ENCODE results near the gene COX6A1. TPM values are rescaled to one million over a fixed set of nuclear protein-coding genes. Genes with fewer than 3 reads are reported as not detected.

Gene COX6A1
- 430 and 475 TPM in 2 replicates for total RNA-seq (2014; rRNA removed; shearing (Covaris generic))

DNA sequence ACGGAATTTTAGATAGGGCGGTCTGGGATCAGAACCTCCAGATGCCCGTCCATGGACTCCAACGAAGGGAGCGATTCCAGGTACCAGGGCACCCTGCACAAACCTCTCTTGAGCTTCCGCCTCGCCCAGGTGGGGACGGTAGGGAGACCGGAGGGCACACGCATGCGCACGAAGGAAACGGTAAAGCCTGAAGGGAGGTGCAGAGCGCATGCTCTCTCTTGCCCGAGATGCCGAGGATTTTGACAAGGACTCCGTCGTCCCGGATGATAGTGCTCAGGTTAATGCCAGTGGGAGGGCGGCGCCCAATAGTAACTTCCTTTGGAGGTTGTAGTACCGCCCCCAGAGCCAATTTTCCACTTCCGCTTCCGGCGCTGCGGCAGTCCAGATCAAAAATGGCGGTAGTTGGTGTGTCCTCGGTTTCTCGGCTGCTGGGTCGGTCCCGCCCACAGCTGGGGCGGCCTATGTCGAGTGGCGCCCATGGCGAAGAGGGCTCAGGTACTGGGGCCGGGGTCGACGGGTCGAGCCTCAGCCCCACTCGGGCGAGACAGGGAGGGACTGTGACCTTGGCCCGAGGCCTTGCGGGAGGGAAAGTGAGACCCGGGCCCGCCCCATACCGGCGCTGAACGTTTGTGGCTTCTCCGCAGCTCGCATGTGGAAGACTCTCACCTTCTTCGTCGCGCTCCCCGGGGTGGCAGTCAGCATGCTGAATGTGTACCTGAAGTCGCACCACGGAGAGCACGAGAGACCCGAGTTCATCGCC is at the start of gene COX6A1:
COX6A1 (plus strand) TSS at position 379 of the 760 bp plus-strand sequence; CDS start at position 393, 14 bp downstream.
- peak; percentile 94 for DNase-seq (ENCODE audit: low read depth)

DNA sequence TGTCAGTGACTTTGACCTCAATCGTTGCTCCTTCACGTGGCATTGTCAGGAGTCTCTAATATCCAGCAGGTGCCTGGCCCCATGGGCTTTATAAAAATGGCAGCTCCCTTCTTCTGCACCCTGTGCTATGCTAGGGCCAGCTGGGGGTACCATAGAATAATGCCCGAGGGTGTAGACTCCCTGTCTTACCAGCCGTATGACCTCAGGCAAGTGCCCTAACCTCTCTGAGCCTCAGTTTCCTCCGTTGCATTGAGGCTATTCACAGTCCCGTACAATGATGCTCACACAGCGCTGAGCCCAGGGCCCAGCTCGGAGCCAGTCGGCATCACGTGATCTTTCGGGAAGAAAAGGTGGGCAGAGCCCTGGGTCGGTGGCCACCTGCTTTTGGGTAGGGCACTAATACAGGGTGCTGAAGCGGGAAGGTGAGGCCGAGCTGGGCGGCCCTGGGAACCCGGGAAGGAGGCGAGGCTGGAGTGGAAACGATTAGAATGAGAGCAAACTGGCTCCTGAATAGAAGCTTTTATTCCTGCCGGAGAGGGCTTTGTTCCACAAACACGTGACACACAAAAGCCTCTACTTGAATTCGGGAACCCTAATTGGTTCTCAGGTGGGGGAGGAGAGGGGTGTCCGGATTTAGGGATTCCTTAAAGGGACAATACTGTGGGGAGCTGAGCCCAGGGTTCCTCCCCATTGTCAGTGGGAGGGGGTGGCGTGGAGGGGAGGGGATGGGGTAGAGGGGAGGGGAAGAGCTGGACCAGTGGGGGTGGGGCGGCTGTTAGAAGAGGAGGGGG is 49.0 kb upstream of the COX6A1 start:
- no peak for DNase-seq (ENCODE audit: low read depth)

DNA sequence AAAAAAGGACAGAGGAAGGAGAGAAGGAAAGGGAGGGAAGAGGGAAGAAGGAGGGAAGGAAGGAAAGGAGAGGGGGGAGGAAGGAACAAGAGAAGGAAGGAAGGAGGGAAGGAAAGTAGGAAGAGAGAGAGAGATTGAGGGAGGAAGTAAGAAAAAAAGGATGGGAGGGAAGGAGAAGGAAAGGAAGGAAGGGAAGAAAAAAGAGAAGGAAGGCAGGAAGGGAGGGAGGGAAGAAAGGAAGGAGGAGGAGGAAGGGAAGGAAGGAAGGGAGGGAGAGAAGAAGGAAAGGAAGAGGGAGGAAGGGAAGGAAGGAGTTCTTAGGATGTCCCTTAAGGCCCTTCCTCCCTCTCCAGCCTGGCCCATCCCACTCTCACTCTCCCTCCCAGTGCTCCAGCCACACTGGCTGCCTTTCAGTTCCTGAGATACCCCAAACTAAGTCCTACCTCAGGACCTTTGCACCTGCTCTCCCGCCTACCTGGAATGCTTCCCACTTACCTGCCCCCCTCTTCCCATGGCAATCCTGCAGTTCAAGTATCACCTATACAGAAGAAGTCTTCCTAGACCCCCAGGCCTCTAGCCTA is 47.3 kb upstream of the COX6A1 start:
- DNase-seq (ENCODE audit: low read depth) = no peak

DNA sequence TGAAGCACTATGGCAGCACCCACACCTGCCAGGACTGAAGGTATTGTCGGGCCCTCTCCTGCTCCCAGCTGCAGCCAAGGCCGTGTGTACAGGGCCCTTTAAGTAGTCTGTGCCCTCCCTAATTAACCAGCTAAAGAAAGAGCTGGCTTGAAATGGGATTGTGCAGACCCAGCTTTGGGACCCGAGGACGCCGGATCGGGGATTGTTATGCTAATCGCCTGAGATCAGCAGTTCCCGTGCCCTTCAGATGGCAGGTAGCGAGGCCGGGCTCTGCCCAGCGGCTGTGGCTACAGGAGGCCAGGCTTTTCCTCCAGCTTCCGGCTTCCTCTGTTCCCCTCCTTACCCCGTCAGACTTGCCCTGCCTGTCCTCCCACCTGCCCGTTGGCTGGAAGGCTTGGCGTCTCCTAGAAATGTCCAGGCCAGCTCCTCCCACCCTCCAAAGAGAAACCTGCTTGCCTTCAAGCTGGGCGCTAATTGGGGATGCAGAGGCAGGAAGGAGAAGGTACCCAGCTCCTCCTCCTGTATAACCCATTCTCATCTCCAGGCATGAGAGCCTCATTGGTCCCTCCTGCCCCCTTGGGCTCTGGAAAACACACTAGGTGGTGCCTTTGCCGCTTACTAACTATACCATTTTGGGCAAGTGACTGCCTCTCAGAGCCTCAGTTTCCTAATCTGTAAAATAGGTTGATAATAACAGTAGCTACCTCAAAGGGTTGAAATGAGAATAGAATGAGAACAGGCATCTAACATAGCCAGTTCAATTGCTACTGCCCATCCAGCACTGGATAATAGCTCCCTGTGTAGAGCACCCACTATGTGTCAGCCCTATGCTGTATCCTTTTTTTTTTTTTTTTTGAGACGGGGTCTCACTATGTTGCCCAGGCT is 43.2 kb upstream of the COX6A1 start:
- no peak for DNase-seq (ENCODE audit: low read depth)

DNA sequence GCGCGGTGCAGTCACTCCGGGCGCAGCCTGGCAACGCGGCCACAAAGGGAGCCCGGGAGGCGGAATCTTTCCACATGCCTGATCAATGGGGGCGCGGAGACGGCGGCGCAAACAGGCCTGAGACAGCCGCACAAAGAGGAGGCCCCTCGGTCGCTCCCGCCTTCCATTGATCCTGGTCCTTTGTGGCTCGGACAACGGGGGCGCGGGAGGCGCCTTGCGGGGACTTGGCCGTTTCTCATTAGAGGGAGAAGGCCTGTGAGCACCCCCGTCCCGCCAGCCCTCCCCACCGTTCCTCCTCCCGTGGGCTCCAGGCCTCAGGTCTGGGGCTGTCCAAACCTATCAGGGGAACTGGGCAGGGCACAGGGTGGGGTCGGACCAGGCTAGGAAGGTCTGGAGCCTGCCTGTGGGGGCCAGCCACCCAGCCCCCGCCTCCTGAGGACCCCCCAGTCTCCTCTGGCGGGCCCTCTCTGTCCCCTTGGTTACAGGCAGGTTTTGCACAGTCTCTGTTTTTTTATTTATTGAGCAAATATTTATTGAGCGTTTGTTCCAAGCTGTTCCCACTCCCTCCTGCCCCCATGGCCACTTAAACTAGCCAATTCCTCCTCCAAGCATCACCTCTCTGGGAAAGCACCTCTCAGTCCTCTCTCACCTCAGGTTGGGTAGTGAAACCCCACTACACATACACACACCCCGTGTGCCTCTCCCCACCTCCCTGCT is 39.9 kb upstream of the COX6A1 start:
- DNase-seq (ENCODE audit: low read depth) = no peak

DNA sequence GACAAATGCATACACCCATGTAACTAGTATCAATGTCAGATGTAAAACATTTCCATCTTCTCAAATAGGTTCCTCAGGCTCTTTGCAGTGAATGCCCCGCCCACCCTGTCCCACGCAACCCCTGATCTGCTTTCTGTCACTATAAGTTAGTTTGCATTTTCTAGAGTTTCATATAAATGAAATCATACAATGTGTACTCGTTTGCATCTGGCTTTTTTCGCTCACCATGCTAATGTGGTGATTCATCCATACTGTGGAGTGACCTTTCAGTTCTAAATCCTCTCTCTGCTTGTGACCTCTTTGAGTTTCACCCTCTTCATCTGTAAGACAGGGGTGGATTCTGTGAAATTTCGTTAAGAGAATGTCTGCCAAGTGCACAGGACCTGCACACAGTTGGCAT is 38.4 kb upstream of the COX6A1 start:
- DNase-seq (ENCODE audit: low read depth) = peak; percentile 30

DNA sequence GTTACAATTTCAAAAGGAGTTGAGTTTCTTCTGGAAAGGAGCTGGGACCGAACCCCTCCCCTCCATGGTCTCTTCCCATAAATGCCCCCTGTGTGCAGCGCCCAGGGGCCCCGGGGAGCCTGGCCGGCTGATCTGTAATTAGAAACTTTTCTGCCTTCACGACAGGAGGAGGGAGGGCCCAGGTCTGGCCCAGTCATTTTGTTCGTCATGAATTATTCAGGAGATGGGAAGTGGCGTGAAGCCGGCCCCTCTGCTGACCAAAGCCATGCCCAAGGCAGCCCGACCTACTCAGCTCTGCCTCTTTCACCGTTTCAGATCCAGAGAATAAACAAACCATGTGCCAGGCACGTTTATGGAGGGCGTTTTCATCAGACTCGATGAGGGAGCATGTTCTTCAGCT is 35.7 kb upstream of the COX6A1 start:
- DNase-seq (ENCODE audit: low read depth) = no peak

DNA sequence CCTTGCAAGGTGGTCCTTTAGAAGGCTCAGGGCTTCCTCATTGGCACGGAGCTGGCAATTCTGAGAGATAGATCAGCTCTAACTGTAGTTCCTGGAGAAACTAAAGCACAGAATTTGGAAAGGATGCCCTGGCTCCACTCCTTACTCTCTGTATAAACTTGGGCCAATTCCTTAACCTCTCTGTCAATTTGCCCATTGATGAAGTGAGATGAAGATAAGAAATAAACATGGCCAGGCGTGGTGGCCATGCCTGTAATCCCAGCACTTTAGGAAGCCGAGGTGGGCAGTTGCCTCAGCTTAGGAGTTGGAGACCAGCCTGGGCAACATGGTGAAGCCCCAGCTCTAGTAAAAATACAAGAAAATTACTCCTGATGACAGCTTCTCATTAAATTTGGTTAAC is 34.0 kb upstream of the COX6A1 start:
- DNase-seq (ENCODE audit: low read depth) = no peak

DNA sequence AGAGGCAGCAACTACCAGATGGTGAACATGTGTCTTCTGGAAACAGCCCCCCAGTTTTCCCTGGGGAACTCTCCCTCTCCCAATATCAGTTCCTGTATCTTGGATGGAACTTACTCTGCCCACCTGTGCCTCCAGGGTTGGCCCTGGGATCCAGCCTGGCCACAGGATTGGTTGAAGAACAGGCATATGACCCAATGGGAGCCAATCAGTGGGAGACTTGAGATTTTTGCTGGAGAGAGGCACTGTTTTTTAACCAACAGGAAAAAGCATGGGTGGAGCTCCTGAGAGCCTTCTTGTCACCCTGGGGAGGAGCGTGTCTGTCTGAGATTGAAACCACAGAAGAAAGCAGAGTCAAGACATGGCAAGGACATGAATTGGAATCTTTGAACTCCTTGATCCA is 33.6 kb upstream of the COX6A1 start:
- no peak for DNase-seq (ENCODE audit: low read depth)

DNA sequence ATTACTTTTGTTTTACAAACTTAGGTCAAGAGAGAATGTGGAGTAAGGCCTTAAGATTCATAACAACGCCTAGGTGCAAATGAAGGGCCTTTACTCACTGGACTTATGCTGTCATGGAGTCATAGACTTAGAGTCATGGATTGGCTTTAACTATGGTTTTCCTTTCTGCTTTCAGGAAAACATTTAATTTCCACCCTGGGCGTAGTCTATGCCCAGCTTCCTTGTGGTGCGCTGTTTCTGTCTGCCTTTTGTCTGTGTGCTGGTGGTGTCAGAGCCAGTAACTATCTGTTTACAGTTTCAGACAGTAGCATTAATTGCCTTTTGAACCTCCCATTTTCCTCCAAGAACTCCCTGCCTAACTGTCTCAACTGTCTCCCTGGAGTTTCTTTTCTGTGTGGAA is 31.8 kb upstream of the COX6A1 start:
- DNase-seq (ENCODE audit: low read depth) = no peak

DNA sequence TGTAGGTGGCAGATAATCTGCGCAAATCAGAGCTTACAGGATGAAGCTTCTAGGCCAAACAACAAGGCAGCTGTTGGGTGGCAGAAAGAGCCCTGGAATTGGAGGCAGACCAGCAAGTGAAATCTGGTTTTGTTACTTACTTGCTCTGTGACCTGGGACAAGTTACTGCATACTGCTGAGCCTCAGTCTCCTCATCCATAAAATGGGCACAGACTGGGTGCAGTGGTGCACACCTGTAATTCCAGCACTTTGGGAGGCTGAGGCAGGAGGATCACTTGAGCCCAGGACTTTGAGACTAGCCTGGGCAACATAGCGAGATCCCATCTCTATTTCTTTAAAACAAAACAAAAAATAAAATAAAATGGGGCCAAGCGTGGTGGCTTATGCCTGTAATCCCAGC is 31.4 kb upstream of the COX6A1 start:
- no peak for DNase-seq (ENCODE audit: low read depth)

DNA sequence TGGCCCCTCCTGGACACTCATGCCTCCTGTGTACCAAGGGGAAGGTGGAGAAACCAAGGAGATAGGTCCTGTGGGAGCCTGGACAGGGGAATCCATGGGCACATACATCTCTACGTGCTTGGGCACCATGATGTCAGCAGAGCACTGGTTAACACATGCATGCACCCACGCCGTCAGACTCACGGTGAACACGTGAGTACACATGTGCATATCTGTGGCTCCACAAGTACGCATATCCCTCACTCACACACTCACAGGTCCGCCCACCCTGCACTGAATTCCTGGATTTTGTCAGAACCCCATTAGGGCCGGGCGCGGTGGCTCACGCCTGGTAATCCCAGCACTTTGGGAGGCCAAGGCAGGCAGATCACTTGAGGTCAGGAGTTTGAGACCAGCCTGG is 29.1 kb upstream of the COX6A1 start:
- no peak for DNase-seq (ENCODE audit: low read depth)

DNA sequence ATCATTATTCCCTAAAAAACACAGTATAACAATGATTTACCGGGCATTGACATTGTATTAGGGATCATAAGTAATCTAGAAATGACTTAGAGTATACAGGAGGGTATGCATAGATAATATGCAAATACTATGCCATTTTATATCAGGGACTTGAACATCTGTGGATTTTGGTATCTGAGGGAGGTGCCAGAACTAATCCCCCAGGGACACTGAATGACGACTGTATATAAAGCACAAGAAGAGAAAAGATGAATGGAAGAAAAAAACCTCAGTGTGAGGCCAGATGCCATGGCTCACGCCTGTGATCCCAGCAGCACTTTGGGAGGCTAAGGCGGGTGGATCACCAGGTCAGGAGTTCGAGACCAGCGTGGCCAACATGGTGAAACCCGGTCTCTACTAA is 25.5 kb upstream of the COX6A1 start:
- no peak for DNase-seq (ENCODE audit: low read depth)

DNA sequence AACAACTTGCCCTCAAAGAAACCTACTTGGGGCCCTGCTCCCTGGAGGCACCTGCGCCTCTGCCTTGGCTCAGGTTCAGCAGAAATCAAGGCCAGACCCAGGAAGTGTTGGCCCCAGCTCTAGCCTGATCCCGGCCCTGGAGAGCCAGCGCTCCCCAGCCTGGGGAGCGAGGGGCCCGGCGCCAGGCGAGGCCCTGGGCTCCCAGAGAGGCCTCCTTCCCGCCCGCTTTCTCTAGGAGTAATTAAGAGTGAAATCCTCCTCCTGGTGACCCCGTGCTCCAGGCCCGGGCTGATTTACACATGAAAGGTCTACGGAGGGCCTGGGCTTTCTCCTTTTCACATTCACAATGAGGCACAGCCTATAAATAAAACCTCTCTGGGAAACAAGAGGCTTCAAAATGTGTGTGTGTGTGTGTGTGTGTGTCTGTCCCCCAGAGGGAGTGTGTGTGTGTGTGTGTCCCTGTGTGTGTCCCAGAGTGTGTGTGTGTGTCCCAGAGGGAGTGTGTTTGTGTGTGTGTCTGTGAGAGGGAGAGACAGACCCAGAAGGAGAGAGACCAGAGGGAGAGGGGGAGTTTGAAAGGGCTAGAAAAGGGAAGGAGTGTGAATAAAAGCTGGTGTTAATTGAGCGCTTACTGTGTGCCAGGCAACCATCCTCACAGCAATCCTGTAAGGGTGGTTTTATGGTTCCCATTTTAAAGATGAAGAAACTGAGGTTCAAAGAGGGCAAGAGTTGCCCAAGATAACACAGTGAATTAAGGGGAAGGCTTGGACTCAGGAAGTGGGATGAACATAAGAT is 23.8 kb upstream of the COX6A1 start:
- no peak for DNase-seq (ENCODE audit: low read depth)

DNA sequence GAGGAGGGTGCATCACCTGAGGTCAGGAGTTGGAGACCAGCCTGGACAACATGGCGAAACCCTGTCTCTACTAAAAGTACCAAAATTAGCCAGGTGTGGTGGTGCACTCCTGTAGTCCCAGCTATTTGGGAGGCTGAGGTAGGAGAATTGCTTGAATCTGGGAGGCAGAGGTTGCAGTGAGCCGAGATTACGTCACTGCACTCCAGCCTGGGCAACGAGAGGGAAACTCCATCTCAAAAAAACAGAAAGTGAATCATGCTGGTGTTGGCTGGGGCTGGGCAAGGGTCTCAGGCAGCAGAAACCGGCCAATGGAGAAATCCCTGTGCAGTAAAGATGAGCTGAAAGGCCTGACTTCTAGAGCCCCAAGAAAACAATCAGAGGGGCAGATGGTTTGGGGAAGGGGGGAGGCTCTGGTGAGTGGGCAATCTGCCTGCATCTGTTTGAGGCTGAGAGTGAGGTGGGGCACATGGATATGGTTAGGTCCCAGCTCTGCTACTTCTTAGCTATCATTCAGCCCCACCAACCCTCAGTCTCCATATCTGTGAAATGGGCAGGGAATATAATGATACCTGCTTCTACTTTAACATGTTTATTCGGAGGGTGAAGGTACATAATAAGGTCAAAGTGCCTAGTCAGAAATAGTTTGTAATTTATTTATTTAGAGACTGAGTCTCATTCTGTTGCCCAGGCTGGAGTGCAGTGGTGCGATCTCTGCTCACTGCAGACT is 21.3 kb upstream of the COX6A1 start:
- DNase-seq (ENCODE audit: low read depth) = no peak

DNA sequence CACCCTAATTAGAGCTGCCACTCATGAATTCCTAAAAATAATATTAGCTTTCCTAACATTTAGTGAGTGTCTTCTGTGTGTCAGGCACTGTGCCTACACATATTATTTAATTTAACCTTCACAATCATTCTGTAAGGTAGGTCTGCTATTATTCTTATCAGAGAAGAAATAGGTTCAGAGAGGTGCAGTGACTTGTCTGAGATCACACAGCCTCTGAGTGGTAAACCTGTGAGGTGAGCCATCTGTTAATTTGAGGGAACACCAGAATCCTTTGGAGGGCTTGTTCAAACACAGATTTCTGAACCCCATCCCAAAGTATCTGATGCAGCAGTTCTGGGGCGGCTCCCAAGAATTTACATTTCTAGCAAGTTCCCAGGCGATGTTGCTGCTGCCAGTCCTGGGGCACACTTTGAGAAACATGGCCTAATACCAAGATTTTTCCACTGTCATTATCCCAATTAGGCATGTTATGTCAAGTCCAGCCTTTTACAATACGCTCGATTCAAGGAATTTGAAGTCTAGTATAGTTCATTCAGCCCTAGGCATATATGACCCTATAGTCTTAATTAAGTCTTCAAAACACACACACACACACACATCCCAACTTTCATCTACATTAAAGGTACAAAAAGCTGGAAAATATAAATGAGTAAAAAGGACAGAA is 19.9 kb upstream of the COX6A1 start:
- no peak for DNase-seq (ENCODE audit: low read depth)

DNA sequence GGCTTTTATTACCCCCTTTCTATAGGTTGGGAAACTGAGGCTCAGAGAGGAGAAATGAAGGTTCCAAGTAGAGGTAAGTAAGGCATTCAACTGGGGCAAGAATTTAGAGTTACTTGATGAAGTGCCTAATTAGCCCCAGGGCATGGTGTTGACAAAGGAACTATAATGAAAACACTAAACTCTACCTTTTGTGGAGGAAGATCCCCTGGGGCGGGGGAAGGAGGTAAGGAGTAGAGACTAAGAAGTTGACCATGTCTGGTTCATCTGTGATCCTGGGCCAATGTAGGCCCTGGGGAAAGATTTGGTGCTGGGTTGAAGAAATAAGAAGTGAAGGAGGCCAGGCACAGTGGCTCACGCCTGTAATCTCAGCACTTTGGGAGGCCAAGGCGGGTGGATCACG is 16.2 kb upstream of the COX6A1 start:
- DNase-seq (ENCODE audit: low read depth) = no peak

DNA sequence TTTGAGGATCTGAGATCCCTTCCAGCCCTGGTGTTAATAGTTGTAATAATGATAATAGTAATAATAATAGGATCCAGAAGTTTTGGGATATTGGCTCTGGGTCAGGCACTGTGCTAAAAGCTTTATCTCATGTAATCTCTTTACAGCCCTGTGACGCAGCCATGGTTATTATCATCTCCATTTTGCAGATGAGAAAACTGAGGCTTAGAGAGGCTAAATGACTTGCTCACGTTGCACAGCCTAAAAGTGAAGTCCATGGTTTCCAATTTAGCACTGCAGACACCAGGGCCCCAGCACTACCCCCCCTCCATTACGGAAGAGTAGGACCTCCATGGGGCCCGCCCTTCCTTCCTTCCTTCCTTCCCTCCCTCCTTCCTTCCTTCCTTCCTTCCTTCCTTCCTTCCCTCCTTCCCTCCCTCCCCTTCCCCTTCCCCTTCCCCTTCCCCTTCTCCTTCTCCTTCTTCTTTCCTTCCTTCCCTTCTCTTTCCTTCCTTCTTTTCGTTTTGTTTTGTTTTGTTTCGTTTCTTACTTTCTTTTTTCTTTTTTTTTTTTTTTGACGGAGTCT is 14.9 kb upstream of the COX6A1 start:
- no peak for DNase-seq (ENCODE audit: low read depth)

DNA sequence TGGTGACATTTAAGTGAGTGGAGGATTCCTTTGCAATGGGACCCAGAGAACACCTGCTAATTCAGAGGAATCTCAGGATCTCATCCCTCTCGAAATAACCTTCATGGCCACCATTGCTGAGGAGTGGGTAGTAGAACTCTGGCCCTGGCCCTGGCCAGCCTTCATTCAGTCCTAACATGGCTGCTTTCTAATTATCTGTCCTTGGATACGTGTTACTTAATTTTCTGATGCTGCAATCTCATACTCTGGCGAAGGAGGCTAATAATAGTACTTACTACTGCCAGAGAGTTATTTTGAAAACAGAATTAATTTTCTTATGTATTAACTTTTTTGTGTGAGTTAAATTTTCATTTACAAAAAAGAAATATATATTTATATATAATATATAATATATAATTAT is 12.1 kb upstream of the COX6A1 start:
- no peak for DNase-seq (ENCODE audit: low read depth)
